ENCODE results near the gene ID2.

The ID2 gene

GRCh38 chr2:8681786-8682692 lies at the start of gene ID2:
ID2 (plus strand) TSS chr2:8682056; CDS start chr2:8682166, 110 bp downstream.
- DNase-seq (ENCODE audit: low spot score), result peak; percentile 97

GRCh38 chr2:8632755-8633154 lies 49.1 kb upstream of the ID2 start:
- no peak for DNase-seq (ENCODE audit: low spot score)

GRCh38 chr2:8633186-8633734 lies 48.6 kb upstream of the ID2 start:
- no peak for DNase-seq (ENCODE audit: low spot score)

GRCh38 chr2:8633735-8634313 lies 48.0 kb upstream of the ID2 start:
- DNase-seq (ENCODE audit: low spot score), result peak; percentile 81

- DNase-seq (ENCODE audit: low spot score), result no peak
Observed at GRCh38 chr2:8634466-8635172, 47.2 kb upstream of the ID2 start.

- DNase-seq (ENCODE audit: low spot score), result no peak
Observed at GRCh38 chr2:8636041-8636491, 45.8 kb upstream of the ID2 start.

- DNase-seq (ENCODE audit: low spot score), result no peak
Observed at GRCh38 chr2:8636721-8637636, 44.9 kb upstream of the ID2 start.

GRCh38 chr2:8638327-8638726 lies 43.5 kb upstream of the ID2 start:
- DNase-seq (ENCODE audit: low spot score), result no peak

- DNase-seq (ENCODE audit: low spot score), result no peak
Observed at GRCh38 chr2:8639122-8639635, 42.7 kb upstream of the ID2 start.

- no peak for DNase-seq (ENCODE audit: low spot score)
Observed at GRCh38 chr2:8640498-8640897, 41.4 kb upstream of the ID2 start.

- no peak for DNase-seq (ENCODE audit: low spot score)
Observed at GRCh38 chr2:8641301-8641965, 40.4 kb upstream of the ID2 start.

GRCh38 chr2:8642366-8643068 lies 39.3 kb upstream of the ID2 start:
- no peak for DNase-seq (ENCODE audit: low spot score)

- DNase-seq (ENCODE audit: low spot score), result no peak
Observed at GRCh38 chr2:8643250-8643995, 38.4 kb upstream of the ID2 start.

GRCh38 chr2:8643996-8644356 lies 37.9 kb upstream of the ID2 start:
- DNase-seq (ENCODE audit: low spot score), result no peak

- no peak for DNase-seq (ENCODE audit: low spot score)
Observed at GRCh38 chr2:8644605-8645175, 37.2 kb upstream of the ID2 start.

GRCh38 chr2:8645176-8645831 lies 36.6 kb upstream of the ID2 start:
- no peak for DNase-seq (ENCODE audit: low spot score)

GRCh38 chr2:8646731-8647461 lies 35.0 kb upstream of the ID2 start:
- no peak for DNase-seq (ENCODE audit: low spot score)

GRCh38 chr2:8647462-8647857 lies 34.4 kb upstream of the ID2 start:
- DNase-seq (ENCODE audit: low spot score), result no peak
